GM23248 (cell line): ENCODE data around the gene ASF1B. TPM values are rescaled to one million over a fixed set of nuclear protein-coding genes. Genes with fewer than 3 reads are reported as not detected.

Experiments
- DNase-seq: peaks from one replicate; pipeline ENCODE4 v3.0.0-alpha.2; 2015
- H2AFZ ChIP-seq: fragments of 200-600 bp; sonication (generic); 2 replicates; pipeline ENCODE4 v1.6.1; 2016; ENCODE audit warnings: antibody characterized with exemption
- H3F3A ChIP-seq: fragments of 200-600 bp; sonication (generic); 2 replicates; pipeline ENCODE4 v1.6.1; 2016; ENCODE audit warnings: mild to moderate bottlenecking, antibody characterized with exemption, mixed run types; ENCODE audit not compliant: insufficient read depth
- H3K27ac ChIP-seq: fragments of 200-600 bp; sonication (generic); 2 replicates; pipeline ENCODE4 v1.5.1; 2016; ENCODE audit warnings: mild to moderate bottlenecking
- H3K27me3 ChIP-seq: fragments of 200-600 bp; sonication (generic); replicated peaks from 2 replicates; pipeline ENCODE4 v1.6.1; 2016; ENCODE audit warnings: mild to moderate bottlenecking; ENCODE audit not compliant: insufficient read depth
- H3K36me3 ChIP-seq: fragments of 200-600 bp; sonication (generic); 2 replicates; pipeline ENCODE4 v1.6.1; 2016; ENCODE audit warnings: low read depth, mild to moderate bottlenecking
- H3K4me1 ChIP-seq: fragments of 200-600 bp; sonication (generic); 2 replicates; pipeline ENCODE4 v1.6.1; 2016; ENCODE audit warnings: mild to moderate bottlenecking; ENCODE audit not compliant: insufficient read depth
- H3K4me2 ChIP-seq: fragments of 200-600 bp; sonication (generic); one replicate; pipeline ENCODE4 v1.6.1; 2016; ENCODE audit warnings: mild to moderate bottlenecking; ENCODE audit not compliant: unreplicated experiment
- H3K4me3 ChIP-seq: fragments of 200-600 bp; sonication (generic); 2 replicates; pipeline ENCODE4 v1.5.1; 2016; ENCODE audit warnings: mild to moderate bottlenecking
- H3K79me2 ChIP-seq: fragments of 200-600 bp; sonication (generic); 2 replicates; pipeline ENCODE4 v1.6.1; 2016; ENCODE audit warnings: mild to moderate bottlenecking; ENCODE audit not compliant: insufficient read depth
- H3K9ac ChIP-seq: fragments of 200-600 bp; sonication (generic); 2 replicates; pipeline ENCODE4 v1.6.1; 2016; ENCODE audit warnings: mild to moderate bottlenecking
- H3K9me2 ChIP-seq: fragments of 200-600 bp; sonication (generic); 2 replicates; pipeline ENCODE4 v1.6.1; 2016; ENCODE audit warnings: mixed run types, mild to moderate bottlenecking, moderate library complexity; ENCODE audit not compliant: insufficient read depth
- H3K9me3 ChIP-seq: fragments of 200-600 bp; sonication (generic); one replicate; pipeline ENCODE4 v1.6.1; 2017; ENCODE audit warnings: low read depth
- H4K20me1 ChIP-seq: fragments of 200-600 bp; sonication (generic); 2 replicates; pipeline ENCODE4 v1.6.0; 2016; ENCODE audit not compliant: insufficient read depth
- EZH2 ChIP-seq: fragments of 200-600 bp; sonication (generic); IDR thresholded peaks from 2 replicates; pipeline ENCODE4 v1.6.1; 2018; ENCODE audit warnings: antibody characterized with exemption, mild to moderate bottlenecking; ENCODE audit not compliant: insufficient read depth, poor library complexity, severe bottlenecking
- EZH2phosphoT487 ChIP-seq: fragments of 200-600 bp; sonication (generic); IDR thresholded peaks from 2 replicates; pipeline ENCODE4 v1.6.1; 2018; ENCODE audit warnings: antibody characterized with exemption, moderate library complexity, mild to moderate bottlenecking, low read depth; ENCODE audit not compliant: insufficient read depth
- WGBS, 2 experiments: methylation state at CpG; one replicate each; pipeline ENCODE4 v1.1.6; 2015 to 2017; ENCODE audit warnings: low lambda C conversion rate in 2 of 2, low coverage in 1 of 2; ENCODE audit errors: missing lambda C conversion rate in 2 of 2; 5-methylcytosine and 5-hydroxymethylcytosine counted together
- in situ Hi-C: fragments of 300-500 bp; cut with MboI; formaldehyde crosslinking; loops from 2 replicates; pipeline ENCODE4 v1.15.0; 2020
- polyA plus RNA-seq: library from polyadenylated mRNA; unstranded; fragments of >200 nt; fragmentation: Nextera tagmentation; extraction: Ambion mirVana; gene quantifications from 2 replicates; pipeline ENCODE4 v1.2.1, GENCODE V29; 2016
- total RNA-seq: library from RNA; depleted of rRNA; stranded (reverse); fragments of >200 nt; shearing (Covaris generic); gene quantifications from 2 replicates; pipeline ENCODE4 v1.2.3, GENCODE V29; 2014

The ASF1B gene
- total and polyA plus RNA-seq, 2 experiments from 2014 or later = 11.2 to 19.0 TPM

GRCh38 chr19:14119146-14119545, 17.2 kb downstream of the ASF1B start:
- H3F3A ChIP-seq = peaks cover 12% of the 10 kb centered on the region
- peak overlapping the region; percentile 61 for H3K4me2 ChIP-seq
- H3K9ac ChIP-seq = peak overlapping the region; percentile 87
- no peaks in the 10 kb centered on the region for H3K27me3 ChIP-seq
- WGBS, 2 experiments = 34 to 44% methylated on average over 3 of the region's 3 CpGs
- in situ Hi-C loops = no loop called here
- DNase-seq = no peak
- H3K4me3 ChIP-seq = peak overlapping the region; percentile 74
- peak overlapping the region; percentile 83 for H2AFZ ChIP-seq
- peaks cover 25% of the 10 kb centered on the region for H3K4me1 ChIP-seq
- H3K9me3 ChIP-seq = no peaks in the 10 kb centered on the region
- H3K27ac ChIP-seq = peak overlapping the region; percentile 94
- TF ChIP-seq EZH2phosphoT487 (no peak), EZH2 (no peak)
- H4K20me1 ChIP-seq = no peaks in the 10 kb centered on the region
- no peaks in the 10 kb centered on the region for H3K9me2 ChIP-seq
- H3K79me2 ChIP-seq = peaks cover 32% of the 10 kb centered on the region
- no peaks in the 10 kb centered on the region for H3K36me3 ChIP-seq

DNA sequence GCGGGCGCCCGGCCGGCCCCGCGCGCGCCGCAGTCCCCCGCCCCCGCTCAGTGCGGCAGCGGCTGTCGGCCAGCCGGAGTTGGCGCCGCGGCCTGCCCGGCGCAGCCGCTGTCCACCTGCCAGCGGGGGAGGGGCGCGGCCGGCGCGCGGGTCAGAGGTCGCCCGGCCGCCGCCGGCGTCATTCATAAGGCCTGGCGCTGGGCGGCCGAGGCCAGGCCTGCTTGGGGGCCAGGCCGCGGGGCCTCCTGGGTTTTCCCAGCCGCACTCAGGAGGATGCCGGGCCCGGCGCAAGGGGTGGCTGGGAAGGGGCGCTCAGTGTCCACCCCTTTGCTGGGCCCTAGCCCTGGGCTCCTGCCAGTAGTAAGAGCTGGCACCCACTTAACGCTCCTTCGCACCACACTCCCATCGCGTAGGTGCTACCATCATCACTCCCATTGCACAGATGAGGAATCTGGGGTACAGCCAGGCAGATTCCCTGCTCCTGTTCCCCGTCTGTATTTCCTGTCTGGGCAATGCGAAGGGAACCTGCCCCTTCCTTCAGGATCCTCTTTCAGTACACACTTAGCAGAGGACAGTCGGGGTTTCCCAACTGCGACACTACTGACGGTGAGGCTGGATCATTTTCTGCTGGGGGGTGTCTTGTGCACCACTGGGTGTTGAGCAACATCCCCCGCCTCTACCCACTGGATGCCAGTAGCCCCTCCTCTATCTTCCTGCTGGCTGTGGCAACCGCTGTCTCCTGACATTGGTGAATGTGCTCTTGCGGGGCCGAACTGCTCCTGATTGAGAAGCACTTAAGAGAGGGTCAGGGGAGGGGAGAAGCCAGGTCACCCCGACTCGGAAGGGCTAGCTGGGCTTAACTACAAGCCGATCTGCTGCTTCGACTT, 18.0 kb downstream of the ASF1B start:
- peaks cover 29% of the 10 kb centered on the region for H3K4me1 ChIP-seq
- peak overlapping the region; percentile 83 for H2AFZ ChIP-seq
- H3K9me3 ChIP-seq = no peaks in the 10 kb centered on the region
- no peak for TF ChIP-seq EZH2phosphoT487
- TF ChIP-seq EZH2 = no peak
- H3F3A ChIP-seq = peaks cover 12% of the 10 kb centered on the region
- no peaks in the 10 kb centered on the region for H3K27me3 ChIP-seq
- in situ Hi-C loops = no loop called here
- no peaks in the 10 kb centered on the region for H3K36me3 ChIP-seq
- peak overlapping the region; percentile 87 for H3K9ac ChIP-seq
- no peaks in the 10 kb centered on the region for H3K9me2 ChIP-seq
- H3K4me3 ChIP-seq = peak overlapping the region; percentile 74
- H3K27ac ChIP-seq = peak overlapping the region; percentile 94
- peak; percentile 87 for DNase-seq
- whole genome bisulfite sequencing, 2 experiments = 2 to 4% methylated on average over 26 to 38 of the region's 61 CpGs
- peak overlapping the region; percentile 61 for H3K4me2 ChIP-seq
- no peaks in the 10 kb centered on the region for H4K20me1 ChIP-seq
- H3K79me2 ChIP-seq = peaks cover 39% of the 10 kb centered on the region

GRCh38 chr19:14117668-14118164, 18.7 kb downstream of the ASF1B start, which contains the start of gene PRKACA:
TSS of gene PRKACA (minus strand) at chr19:14117762. CDS start at chr19:14117547, 215 bp downstream.
- 0 to 2% methylated on average over 31 to 61 of the region's 67 CpGs for WGBS, 2 experiments
- in situ Hi-C loops = no loop called here
- TF ChIP-seq EZH2phosphoT487 (no peak), EZH2 (no peak)

GRCh38 chr19:14116918-14117578, 19.3 kb downstream of the ASF1B start:
- Histone ChIP-seq H3K36me3 (no peaks in the 10 kb centered on the region), H3K4me2 (peak overlapping the region; percentile 94), H3K79me2 (peaks cover 52% of the 10 kb centered on the region), H2AFZ (peak overlapping the region; percentile 56; the same call in 1 of the 2 replicates), H3K27me3 (no peaks in the 10 kb centered on the region), H3K27ac (no peak overlapping the region), H3K4me3 (peak overlapping the region; percentile 93), H3K9ac (peak overlapping the region; percentile 86), H3K4me1 (peaks cover 40% of the 10 kb centered on the region), H3F3A (peaks cover 12% of the 10 kb centered on the region), H3K9me3 (no peaks in the 10 kb centered on the region), H4K20me1 (no peaks in the 10 kb centered on the region), H3K9me2 (no peaks in the 10 kb centered on the region)
- peak; percentile 30 for DNase-seq
- no peak for TF ChIP-seq EZH2phosphoT487
- 0 to 2% methylated on average over 2 to 31 of the region's 33 CpGs for WGBS, 2 experiments
- in situ Hi-C loops = no loop called here

More at GRCh38 chr19:14117668-14118164, 18.7 kb downstream of the ASF1B start, which contains the start of gene PRKACA:
- peak within 1 kb of the TSS; percentile 87 for H3K9ac ChIP-seq
- H2AFZ ChIP-seq = peak within 1 kb of the TSS; percentile 83
- H3K27ac ChIP-seq = peak within 1 kb of the TSS; percentile 94
- peaks cover 46% of the 10 kb centered on the region for H3K79me2 ChIP-seq
- peaks cover 36% of the 10 kb centered on the region for H3K4me1 ChIP-seq
- peak; percentile 100 for DNase-seq
- peak within 1 kb of the TSS; percentile 94 for H3K4me2 ChIP-seq
- H3K9me3 ChIP-seq = no peaks in the 10 kb centered on the region
- no peaks in the 10 kb centered on the region for H3K27me3 ChIP-seq
- H3K4me3 ChIP-seq = peak within 1 kb of the TSS; percentile 93
- no peaks in the 10 kb centered on the region for H3K36me3 ChIP-seq
- peaks cover 12% of the 10 kb centered on the region for H3F3A ChIP-seq
- H4K20me1 ChIP-seq = no peaks in the 10 kb centered on the region
- no peaks in the 10 kb centered on the region for H3K9me2 ChIP-seq
